WTC11 (cell line): ENCODE results near the gene ZNF674. TPM values are rescaled to one million over a fixed set of nuclear protein-coding genes. Genes with fewer than 3 reads are reported as not detected.
A peak's percentile ranks its signal among the peaks of the same experiment; 100 is the strongest.

Experiments used
- ATAC-seq: fragments of 200-7000 bp; cut with Tn5 transposase; 2 replicates; pipeline ENCODE4 v1.10.0; 2021; ENCODE audit warnings: mild to moderate bottlenecking, moderate library complexity
- CTCF ChIA-PET: fragments of 300-600 bp; sonication (Branson Sonifier 250); formaldehyde crosslinking; loops from one replicate; lab custom pipeline; 2021; ENCODE audit warnings: antibody characterized with exemption; lab: Charles Lee
- POLR2A ChIA-PET: fragments of 350-600 bp; sonication (Branson Sonifier 250); formaldehyde crosslinking; loops from one replicate; lab custom pipeline; 2021; ENCODE audit warnings: antibody characterized with exemption; lab: Charles Lee
- DNase-seq: peaks from one replicate; pipeline ENCODE4 v3.0.0; 2021; ENCODE audit warnings: low spot score
- H3K27ac Mint-ChIP-seq: 2 replicates; pipeline ENCODE4 v1.8.0; 2021; ENCODE audit warnings: mixed read lengths
- H3K27me3 Mint-ChIP-seq: 2 replicates; pipeline ENCODE4 v1.8.0; 2021; ENCODE audit warnings: low read depth, mild to moderate bottlenecking, moderate library complexity, mixed read lengths
- H3K36me3 Mint-ChIP-seq: 2 replicates; pipeline ENCODE4 v1.8.0; 2021; ENCODE audit warnings: mixed read lengths
- H3K4me1 Mint-ChIP-seq: 2 replicates; pipeline ENCODE4 v1.8.0; 2022; ENCODE audit warnings: mixed read lengths
- H3K4me3 Mint-ChIP-seq: 2 replicates; pipeline ENCODE4 v1.8.0; 2021; ENCODE audit warnings: mild to moderate bottlenecking, moderate library complexity, mixed read lengths
- H3K9me3 Mint-ChIP-seq: 2 replicates; pipeline ENCODE4 v1.8.0; 2021; ENCODE audit warnings: mixed read lengths
- CREM ChIP-seq: sonication (generic); formaldehyde crosslinking; IDR thresholded peaks from 2 replicates; pipeline ENCODE4 v1.8.1; 2022; ENCODE audit warnings: mild to moderate bottlenecking, missing genetic modification reagents, moderate library complexity
- EMX1 ChIP-seq: fragments of 250-450 bp; sonication (Bioruptor Pico); IDR thresholded peaks from 2 replicates; pipeline ENCODE4 v1.8.0; 2021; ENCODE audit warnings: mild to moderate bottlenecking
- FOXJ3 ChIP-seq: sonication (generic); formaldehyde crosslinking; IDR thresholded peaks from 2 replicates; pipeline ENCODE4 v1.9.0; 2021; ENCODE audit warnings: missing genetic modification reagents, mild to moderate bottlenecking, borderline replicate concordance
- FOXK1 ChIP-seq: sonication (generic); formaldehyde crosslinking; IDR thresholded peaks from 2 replicates; pipeline ENCODE4 v1.8.0; 2022; ENCODE audit warnings: mild to moderate bottlenecking, moderate library complexity, missing genetic modification reagents
- FOXP1 ChIP-seq: sonication (generic); formaldehyde crosslinking; IDR thresholded peaks from 2 replicates; pipeline ENCODE4 v1.8.0; 2022; ENCODE audit warnings: missing genetic modification reagents, mild to moderate bottlenecking, moderate library complexity, borderline replicate concordance
- FOXP4 ChIP-seq: sonication (generic); formaldehyde crosslinking; IDR thresholded peaks from 2 replicates; pipeline ENCODE4 v1.8.0; 2022; ENCODE audit warnings: mild to moderate bottlenecking, missing genetic modification reagents
- GRHL2 ChIP-seq: fragments of 250-450 bp; sonication (Bioruptor Pico); IDR thresholded peaks from 2 replicates; pipeline ENCODE4 v1.8.0; 2022; ENCODE audit warnings: mild to moderate bottlenecking, moderate library complexity; ENCODE audit not compliant: insufficient replicate concordance, severe bottlenecking
- HMGA2 ChIP-seq: fragments of 250-450 bp; sonication (Bioruptor Pico); IDR thresholded peaks from 2 replicates; pipeline ENCODE4 v1.4.0; 2021; ENCODE audit warnings: mild to moderate bottlenecking, moderate library complexity
- JUN ChIP-seq: sonication (generic); formaldehyde crosslinking; IDR thresholded peaks from 2 replicates; pipeline ENCODE4 v1.8.0; 2023; ENCODE audit warnings: mild to moderate bottlenecking, missing genetic modification reagents
- NR2C2 ChIP-seq: sonication (generic); formaldehyde crosslinking; IDR thresholded peaks from 2 replicates; pipeline ENCODE4 v1.8.0; 2022; ENCODE audit warnings: mild to moderate bottlenecking, missing genetic modification reagents
- NR3C1 ChIP-seq: sonication (generic); formaldehyde crosslinking; conservative IDR thresholded peaks from 2 replicates; pipeline ENCODE4 v1.8.1; 2023; ENCODE audit warnings: low read depth, mild to moderate bottlenecking, missing genetic modification reagents
- OVOL2 ChIP-seq: fragments of 250-450 bp; sonication (Bioruptor Pico); IDR thresholded peaks from 2 replicates; pipeline ENCODE4 v1.9.0; 2021; ENCODE audit warnings: mild to moderate bottlenecking, borderline replicate concordance
- SOX15 ChIP-seq: fragments of 250-450 bp; sonication (Bioruptor Pico); IDR thresholded peaks from 2 replicates; pipeline ENCODE4 v1.9.0; 2021; ENCODE audit warnings: mild to moderate bottlenecking
- SP1 ChIP-seq: sonication (generic); formaldehyde crosslinking; conservative IDR thresholded peaks from 2 replicates; pipeline ENCODE4 v1.8.1; 2022; ENCODE audit warnings: missing genetic modification reagents
- STAT6 ChIP-seq: sonication (generic); formaldehyde crosslinking; conservative IDR thresholded peaks from 2 replicates; pipeline ENCODE4 v1.8.1; 2023; ENCODE audit warnings: mild to moderate bottlenecking, low read depth, missing genetic modification reagents, moderate library complexity
- TEAD1 ChIP-seq: sonication (generic); formaldehyde crosslinking; IDR thresholded peaks from 2 replicates; pipeline ENCODE4 v1.8.0; 2022; ENCODE audit warnings: mild to moderate bottlenecking, missing genetic modification reagents
- TEAD4 ChIP-seq: sonication (generic); formaldehyde crosslinking; IDR thresholded peaks from 2 replicates; pipeline ENCODE4 v1.8.0; 2022; ENCODE audit warnings: mild to moderate bottlenecking, missing genetic modification reagents
- TP53 ChIP-seq: sonication (generic); formaldehyde crosslinking; IDR thresholded peaks from 2 replicates; pipeline ENCODE4 v1.8.1; 2023; ENCODE audit warnings: mild to moderate bottlenecking, missing genetic modification reagents
- USF1 ChIP-seq: sonication (generic); formaldehyde crosslinking; IDR thresholded peaks from 2 replicates; pipeline ENCODE4 v1.8.0; 2022; ENCODE audit warnings: mild to moderate bottlenecking, missing genetic modification reagents
- ZNF121 ChIP-seq: sonication (generic); formaldehyde crosslinking; IDR thresholded peaks from 2 replicates; pipeline ENCODE4 v1.8.0; 2023; ENCODE audit warnings: missing genetic modification reagents
- ZNF138 ChIP-seq: sonication (generic); formaldehyde crosslinking; conservative IDR thresholded peaks from 2 replicates; pipeline ENCODE4 v1.8.1; 2022; ENCODE audit warnings: mild to moderate bottlenecking, moderate library complexity, missing genetic modification reagents
- ZNF219 ChIP-seq: sonication (generic); formaldehyde crosslinking; IDR thresholded peaks from 2 replicates; pipeline ENCODE4 v1.8.0; 2023; ENCODE audit warnings: missing genetic modification reagents, mild to moderate bottlenecking, borderline replicate concordance
- ZNF263 ChIP-seq: sonication (generic); formaldehyde crosslinking; IDR thresholded peaks from 2 replicates; pipeline ENCODE4 v1.8.1; 2022; ENCODE audit warnings: low read depth, mild to moderate bottlenecking, moderate library complexity, missing genetic modification reagents
- ZNF317 ChIP-seq: sonication (generic); formaldehyde crosslinking; IDR thresholded peaks from 2 replicates; pipeline ENCODE4 v1.8.1; 2023; ENCODE audit warnings: low read depth, mild to moderate bottlenecking, moderate library complexity, missing genetic modification reagents, borderline replicate concordance
- ZNF396 ChIP-seq: fragments of 250-450 bp; sonication (Bioruptor Pico); IDR thresholded peaks from 2 replicates; pipeline ENCODE4 v1.8.0; 2021; ENCODE audit warnings: mild to moderate bottlenecking, moderate library complexity, borderline replicate concordance
- ZNF671 ChIP-seq: fragments of 250-450 bp; sonication (Bioruptor Pico); IDR thresholded peaks from 2 replicates; pipeline ENCODE4 v1.8.0; 2021; ENCODE audit warnings: mild to moderate bottlenecking
- total RNA-seq: library from RNA; stranded (reverse); gene quantifications from 3 replicates; pipeline ENCODE4 v1.2.3, GENCODE V29; 2021
- TF ChIP-seq, protein P1 (sequence below): sonication (generic); formaldehyde crosslinking; IDR thresholded peaks from 2 replicates; pipeline ENCODE4 v1.8.1; 2022; ENCODE audit warnings: low read depth, mild to moderate bottlenecking, moderate library complexity, missing genetic modification reagents, borderline replicate concordance
- TF ChIP-seq, protein P2 (sequence below): fragments of 250-450 bp; sonication (Bioruptor Pico); IDR thresholded peaks from 2 replicates; pipeline ENCODE4 v2.1.2; 2022; ENCODE audit warnings: mild to moderate bottlenecking, moderate library complexity
- TF ChIP-seq, protein P3 (sequence below): sonication (generic); formaldehyde crosslinking; IDR thresholded peaks from 2 replicates; pipeline ENCODE4 v1.8.0; 2022; ENCODE audit warnings: mild to moderate bottlenecking, missing genetic modification reagents

The ZNF674 gene
- total RNA-seq, 1 experiment from 2014 or later = 7.0 TPM

- Mint-ChIP-seq H3K9me3 (no peaks in the 10 kb centered on the region), H3K4me3 (no peak overlapping the region), H3K4me1 (peaks cover 53% of the 10 kb centered on the region), H3K27ac (no peak overlapping the region), H3K27me3 (no peaks in the 10 kb centered on the region), H3K36me3 (peaks cover 5% of the 10 kb centered on the region; the same call in 1 of the 2 replicates)
- ChIA-PET CTCF (no interaction called here), POLR2A (no interaction called here)
- no peak for DNase-seq
- TF ChIP-seq TEAD1 (CRISPR knock-in tag) = no peak
- no peak for TF ChIP-seq NR2C2
- no peak for TF ChIP-seq ZNF138 (CRISPR knock-in tag)
- TF ChIP-seq CREM (CRISPR knock-in tag) = no peak
- no peak for TF ChIP-seq FOXK1 (CRISPR knock-in tag)
- TF ChIP-seq HMGA2 (CRISPR knock-in tag) = no peak
- TF ChIP-seq NR3C1 (CRISPR knock-in tag) = no peak
- no peak for TF ChIP-seq SOX15 (CRISPR knock-in tag)
- TF ChIP-seq USF1 (CRISPR knock-in tag) = no peak
- no peak for TF ChIP-seq FOXP1 (CRISPR knock-in tag)
- TF ChIP-seq ZNF219 (CRISPR knock-in tag) = no peak
- TF ChIP-seq FOXP4 = no peak
- TF ChIP-seq TEAD4 = no peak
- TF ChIP-seq ZNF317 (CRISPR knock-in tag) = no peak
- no peak for TF ChIP-seq EMX1 (CRISPR knock-in tag)
- no peak for ATAC-seq
These were observed 44.9 kb upstream of the ZNF674 start for GRCh38 chrX:46589977-46590723.

DNA sequence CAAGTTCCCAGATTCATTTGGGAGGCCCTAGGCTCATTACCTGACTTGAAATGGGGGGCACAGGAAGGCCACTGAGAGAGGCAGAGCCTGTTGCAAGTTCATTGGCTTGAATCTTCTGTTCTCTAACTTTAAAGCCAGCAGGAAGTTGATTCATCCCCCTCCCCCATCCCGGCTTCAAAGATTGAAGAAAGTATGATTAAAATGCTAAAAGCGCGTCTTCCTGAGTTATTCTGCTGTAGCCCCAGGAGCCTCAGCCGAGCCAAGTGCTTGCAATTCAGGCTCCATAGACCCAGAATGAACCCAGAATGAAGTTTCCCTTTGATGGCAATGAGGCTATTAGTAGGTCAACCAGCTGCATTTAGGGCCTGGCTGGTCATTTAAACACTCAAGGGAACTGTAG, 43.0 kb upstream of the ZNF674 start:
- Mint-ChIP-seq H3K36me3 (peaks cover 5% of the 10 kb centered on the region; the same call in 1 of the 2 replicates), H3K4me3 (peak overlapping the region; percentile 49), H3K4me1 (peaks cover 54% of the 10 kb centered on the region), H3K27me3 (no peaks in the 10 kb centered on the region), H3K9me3 (no peaks in the 10 kb centered on the region), H3K27ac (peak overlapping the region; percentile 86)
- ChIA-PET CTCF (interaction anchor here (0.6 to 1.1 kb wide), 3 partner anchors 12 to 179 kb away, joined by 3 to 4 read pairs (median 3); no protein-coding TSS in a partner anchor), POLR2A (no interaction called here)
- ATAC-seq (peak; percentile 85), DNase-seq (peak; percentile 13)
- TF ChIP-seq TEAD4 (no peak), GRHL2 (no peak), JUN (no peak), ZNF671 (no peak), TP53 (CRISPR knock-in tag) (no peak), ZNF263 (CRISPR knock-in tag) (no peak), SP1 (CRISPR knock-in tag) (no peak), STAT6 (CRISPR knock-in tag) (no peak), OVOL2 (no peak), ZNF121 (CRISPR knock-in tag) (no peak), NR3C1 (CRISPR knock-in tag) (no peak), ZNF396 (CRISPR knock-in tag) (no peak), FOXJ3 (CRISPR knock-in tag) (no peak)
- TF ChIP-seq, protein P1, sequence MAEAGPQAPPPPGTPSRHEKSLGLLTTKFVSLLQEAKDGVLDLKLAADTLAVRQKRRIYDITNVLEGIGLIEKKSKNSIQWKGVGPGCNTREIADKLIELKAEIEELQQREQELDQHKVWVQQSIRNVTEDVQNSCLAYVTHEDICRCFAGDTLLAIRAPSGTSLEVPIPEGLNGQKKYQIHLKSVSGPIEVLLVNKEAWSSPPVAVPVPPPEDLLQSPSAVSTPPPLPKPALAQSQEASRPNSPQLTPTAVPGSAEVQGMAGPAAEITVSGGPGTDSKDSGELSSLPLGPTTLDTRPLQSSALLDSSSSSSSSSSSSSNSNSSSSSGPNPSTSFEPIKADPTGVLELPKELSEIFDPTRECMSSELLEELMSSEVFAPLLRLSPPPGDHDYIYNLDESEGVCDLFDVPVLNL (CRISPR knock-in tag) = no peak
- TF ChIP-seq, protein P2, sequence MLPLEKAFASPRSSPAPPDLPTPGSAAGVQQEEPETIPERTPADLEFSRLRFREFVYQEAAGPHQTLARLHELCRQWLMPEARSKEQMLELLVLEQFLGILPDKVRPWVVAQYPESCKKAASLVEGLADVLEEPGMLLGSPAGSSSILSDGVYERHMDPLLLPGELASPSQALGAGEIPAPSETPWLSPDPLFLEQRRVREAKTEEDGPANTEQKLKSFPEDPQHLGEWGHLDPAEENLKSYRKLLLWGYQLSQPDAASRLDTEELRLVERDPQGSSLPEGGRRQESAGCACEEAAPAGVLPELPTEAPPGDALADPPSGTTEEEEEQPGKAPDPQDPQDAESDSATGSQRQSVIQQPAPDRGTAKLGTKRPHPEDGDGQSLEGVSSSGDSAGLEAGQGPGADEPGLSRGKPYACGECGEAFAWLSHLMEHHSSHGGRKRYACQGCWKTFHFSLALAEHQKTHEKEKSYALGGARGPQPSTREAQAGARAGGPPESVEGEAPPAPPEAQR = no peak
- TF ChIP-seq, protein P3, sequence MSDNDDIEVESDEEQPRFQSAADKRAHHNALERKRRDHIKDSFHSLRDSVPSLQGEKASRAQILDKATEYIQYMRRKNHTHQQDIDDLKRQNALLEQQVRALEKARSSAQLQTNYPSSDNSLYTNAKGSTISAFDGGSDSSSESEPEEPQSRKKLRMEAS (CRISPR knock-in tag) = no peak
